MM.1S (cell line): Measurements from ENCODE around the gene SLIT3.

Experiments used
- CTCF ChIP-seq: fragments of 300-600 bp; sonication (generic); IDR thresholded peaks from 2 replicates; pipeline ENCODE4 v1.5.1; 2016; ENCODE audit warnings: antibody characterized with exemption, low read length, mixed read lengths
- EZH2 ChIP-seq: fragments of 300-600 bp; sonication (generic); optimal IDR thresholded peaks from 2 replicates; pipeline ENCODE3; 2017; ENCODE audit warnings: low read depth, mild to moderate bottlenecking, antibody characterized with exemption, low read length, mixed read lengths
- EZH2phosphoT487 ChIP-seq: fragments of 300-600 bp; sonication (generic); IDR thresholded peaks from 2 replicates; pipeline ENCODE4 v1.6.1; 2018; ENCODE audit warnings: antibody characterized with exemption, low read length

GRCh38 chr5:168818558-168818957 lies 482.4 kb downstream of the SLIT3 start:
- TF ChIP-seq CTCF (no peak), EZH2phosphoT487 (no peak), EZH2 (no peak)
